ENCODE measurements around the gene FBXL17. TPM values are rescaled to one million over a fixed set of nuclear protein-coding genes. Genes with fewer than 3 reads are reported as not detected.
A peak's percentile ranks its signal among the peaks of the same experiment; 100 is the strongest.

The FBXL17 gene
- total RNA-seq, 1 donor from 2014 or later: 4.2 TPM

- no peak for DNase-seq (ENCODE audit: low read depth)
- no peak for TF ChIP-seq CTCF (conservative IDR thresholded peaks at IDR 0.05; ENCODE audit: low read depth, low read length)
- H3K4me3 ChIP-seq (ENCODE audit: low read depth, low read length): no peak overlapping the region
Measured at GRCh38 chr5:108006791-108007190, 375.1 kb downstream of the FBXL17 start.

- TF ChIP-seq CTCF (conservative IDR thresholded peaks at IDR 0.05; ENCODE audit: low read depth, low read length): no peak
- DNase-seq (ENCODE audit: low read depth): peak; percentile 12
- peak overlapping the region; percentile 32 for H3K4me3 ChIP-seq (ENCODE audit: low read depth, low read length)
Measured at GRCh38 chr5:108003178-108003577, 378.7 kb downstream of the FBXL17 start.

GRCh38 chr5:108001222-108001621, 380.7 kb downstream of the FBXL17 start:
- H3K4me3 ChIP-seq (ENCODE audit: low read depth, low read length): no peak overlapping the region
- no peak for TF ChIP-seq CTCF (conservative IDR thresholded peaks at IDR 0.05; ENCODE audit: low read depth, low read length)
- DNase-seq (ENCODE audit: low read depth): no peak

GRCh38 chr5:107997338-107997980, 384.4 kb downstream of the FBXL17 start:
- no peak for DNase-seq (ENCODE audit: low read depth)
- TF ChIP-seq CTCF (conservative IDR thresholded peaks at IDR 0.05; ENCODE audit: low read depth, low read length): no peak
- no peak overlapping the region for H3K4me3 ChIP-seq (ENCODE audit: low read depth, low read length)

GRCh38 chr5:107993341-107993740, 388.6 kb downstream of the FBXL17 start:
- H3K4me3 ChIP-seq (ENCODE audit: low read depth, low read length): no peak overlapping the region
- no peak for DNase-seq (ENCODE audit: low read depth)
- TF ChIP-seq CTCF (conservative IDR thresholded peaks at IDR 0.05; ENCODE audit: low read depth, low read length): no peak

- no peak for TF ChIP-seq CTCF (conservative IDR thresholded peaks at IDR 0.05; ENCODE audit: low read depth, low read length)
- DNase-seq (ENCODE audit: low read depth): no peak
- no peak overlapping the region for H3K4me3 ChIP-seq (ENCODE audit: low read depth, low read length)
Measured at GRCh38 chr5:107990881-107991810, 390.8 kb downstream of the FBXL17 start.

All from epithelial cell of proximal tubule (primary cell).